Endothelial cell of umbilical vein (primary cell): Measurements from ENCODE around the gene MRPL16. TPM values are rescaled to one million over a fixed set of nuclear protein-coding genes. Genes with fewer than 3 reads are reported as not detected.

ENCODE experiments used
- BruUV-seq: library from RNA; stranded (reverse); fragments of 400-500 nt; replicated peaks from 2 replicates; lab custom pipeline; 2021; lab: Mats Ljungman, UMichigan
- CTCF ChIA-PET: fragments of 300-600, 350-600 bp; sonication (Branson Sonifier 250); formaldehyde crosslinking; loops from one replicate; lab custom pipeline; 2021; ENCODE audit warnings: antibody characterized with exemption, inconsistent platforms; lab: Charles Lee
- POLR2A ChIA-PET: fragments of 300-600, 350-600 bp; sonication (Branson Sonifier 250); formaldehyde crosslinking; loops from one replicate; lab custom pipeline; 2021; ENCODE audit warnings: antibody characterized with exemption, inconsistent platforms; lab: Charles Lee
- DNase-seq: peaks from one replicate; pipeline ENCODE4 v3.0.0-alpha.2; 2011; ENCODE audit warnings: low read depth, low spot score
- FAIRE-seq: peaks from 2 replicates; lab custom pipeline; 2011; peaks lifted over from hg19 to GRCh38; lab: Jason Lieb, UNC
- H2AFZ ChIP-seq: 2 replicates; pipeline ENCODE4 v1.6.0; 2012; ENCODE audit warnings: low read depth, low read length, control low read depth, inconsistent platforms
- H3K27ac ChIP-seq: 2 replicates; pipeline ENCODE4 v1.5.1; 2011; ENCODE audit warnings: low read depth, mild to moderate bottlenecking, control low read depth, low read length, moderate library complexity; ENCODE audit not compliant: insufficient read depth
- H3K27me3 ChIP-seq, 2 experiments: 2 replicates each; pipeline versions ENCODE4 v1.6.0 to v1.6.1; 2011; ENCODE audit warnings: low read length in 2 of 2, mixed read lengths in 1 of 2; ENCODE audit not compliant: control insufficient read depth in 2 of 2, insufficient read depth in 2 of 2
- H3K36me3 ChIP-seq, 2 experiments: 2 replicates in 1 of 2; 3 replicates in 1 of 2; pipeline ENCODE4 v1.5.1; 2011; ENCODE audit warnings: low read length in 2 of 2, mild to moderate bottlenecking in 1 of 2, moderate library complexity in 1 of 2; ENCODE audit not compliant: control insufficient read depth in 2 of 2, insufficient read depth in 2 of 2; ENCODE audit errors: extremely low read depth in 1 of 2
- H3K4me1 ChIP-seq: 3 replicates; pipeline ENCODE4 v1.5.1; 2011; ENCODE audit warnings: mild to moderate bottlenecking, low read length; ENCODE audit not compliant: control insufficient read depth, insufficient read depth; ENCODE audit errors: extremely low read depth
- H3K4me2 ChIP-seq: 2 replicates; pipeline ENCODE4 v1.6.1; 2011; ENCODE audit warnings: low read length, control low read depth, mixed read lengths; ENCODE audit not compliant: insufficient read depth
- H3K4me3 ChIP-seq, 3 experiments: fragments of 200-600 bp in 1 of 3; sonication (generic), shearing (Covaris generic) in 1 of 3; replicated peaks in 1 of 3; 2 replicates each; pipeline ENCODE4 v1.5.1; 2011 to 2016; ENCODE audit warnings: control low read depth in 3 of 3, low read length in 3 of 3, mild to moderate bottlenecking in 2 of 3, inconsistent platforms in 1 of 3, low read depth in 1 of 3, moderate library complexity in 1 of 3; ENCODE audit not compliant: insufficient read depth in 1 of 3
- H3K79me2 ChIP-seq: 2 replicates; pipeline ENCODE4 v1.6.0; 2012; ENCODE audit warnings: low read length, inconsistent platforms; ENCODE audit not compliant: control insufficient read depth, insufficient read depth
- H3K9ac ChIP-seq: replicated peaks from 2 replicates; pipeline ENCODE3; 2011; ENCODE audit warnings: low read length, control low read depth; ENCODE audit not compliant: insufficient read depth; ENCODE audit errors: extremely low read depth
- H3K9me1 ChIP-seq: replicated peaks from 3 replicates; pipeline ENCODE4 v1.6.0; 2011; ENCODE audit warnings: mild to moderate bottlenecking, low read length; ENCODE audit not compliant: control insufficient read depth, insufficient read depth; ENCODE audit errors: extremely low read depth
- H3K9me3 ChIP-seq: replicated peaks from 2 replicates; pipeline ENCODE4 v1.5.1; 2012; ENCODE audit warnings: low read length, inconsistent platforms; ENCODE audit not compliant: control insufficient read depth, insufficient read depth
- H4K20me1 ChIP-seq: replicated peaks from 2 replicates; pipeline ENCODE3; 2011; ENCODE audit warnings: mild to moderate bottlenecking, low read length; ENCODE audit not compliant: control insufficient read depth, insufficient read depth; ENCODE audit errors: extremely low read depth
- CTCF ChIP-seq, 2 donors: IDR thresholded peaks; 1 replicate in 1 of 2; 2 replicates in 1 of 2; pipeline ENCODE4 v1.5.1; 2011; ENCODE audit warnings: low read length in 2 of 2, mild to moderate bottlenecking in 2 of 2, moderate library complexity in 2 of 2, control low read depth in 1 of 2, inconsistent platforms in 1 of 2, low read depth in 1 of 2; ENCODE audit not compliant: insufficient read depth in 1 of 2; ENCODE audit errors: extremely low read depth in 1 of 2
- EZH2 ChIP-seq: IDR thresholded peaks from 2 replicates; pipeline ENCODE4 v1.6.1; 2012; ENCODE audit warnings: borderline replicate concordance, low read depth, mild to moderate bottlenecking, moderate library complexity, low read length, inconsistent platforms; ENCODE audit not compliant: severe bottlenecking
- FOS ChIP-seq: IDR thresholded peaks from 2 replicates; pipeline ENCODE4 v1.6.1; 2011; ENCODE audit warnings: mild to moderate bottlenecking, low read length, moderate library complexity, borderline replicate concordance; ENCODE audit not compliant: insufficient read depth
- MAX ChIP-seq: IDR thresholded peaks from 2 replicates; pipeline ENCODE4 v1.6.1; 2011; ENCODE audit not compliant: insufficient read depth, insufficient read length
- dilution Hi-C: fragments of 300-500 bp; cut with MboI; formaldehyde crosslinking; loops from one replicate; pipeline ENCODE4 v1.15.0; 2019; ENCODE audit warnings: low sequenced_read_pairs; ENCODE audit not compliant: extremely low pct_ligation_motif_present
- intact Hi-C: fragments of 100-400 bp; cut with micrococcal nuclease; formaldehyde crosslinking; loops from one replicate; pipeline ENCODE4 v1.10.0; 2022
- polyA plus RNA-seq, 4 experiments: library from polyadenylated mRNA; depleted of rRNA in 3 of 4; stranded (reverse) in 3 of 4; unstranded in 1 of 4; fragments of >200 nt; gene quantifications; 2 replicates each; pipeline versions ENCODE4 v1.2.1 to v1.2.3, GENCODE V29; 2011 to 2012; ENCODE audit warnings: missing spikeins in 1 of 4
- total RNA-seq: library from RNA; stranded (reverse); gene quantifications from 2 replicates; pipeline ENCODE4 v1.2.3, GENCODE V29; 2021

MRPL16 gene
- total and polyA plus RNA-seq, 2 donors (not counting 3 experiments of a cell fraction or from before 2014, with no cell fraction given): 63.9 to 84.0 TPM

GRCh38 chr11:59792507-59792906, 18.1 kb downstream of the MRPL16 start:
- ChIA-PET POLR2A (no interaction called here), CTCF (interaction anchor here (2.0 kb wide), 1 partner anchor 9 kb away, joined by 7 read pairs; no protein-coding TSS in a partner anchor)
- Histone ChIP-seq H3K9me3 (no peaks in the 10 kb centered on the region), H3K4me2 (no peak overlapping the region), H3K4me3 (no peak overlapping the region), H3K9ac (no peak overlapping the region), H3K27ac (no peak overlapping the region), H2AFZ (no peak overlapping the region), H4K20me1 (no peaks in the 10 kb centered on the region), H3K4me1 (peaks cover 13% of the 10 kb centered on the region), H3K79me2 (no peaks in the 10 kb centered on the region), H3K27me3 (no peaks in the 10 kb centered on the region), H3K36me3 (peaks cover 8 to 52% of the 10 kb centered on the region in 2 experiments), H3K9me1 (no peaks in the 10 kb centered on the region)
- dilution Hi-C loops (no loop called here), intact Hi-C loops (no loop called here)
- no TSS peak for BruUV-seq
- no peak for TF ChIP-seq FOS
- DNase-seq (no peak), FAIRE-seq (no peak)

GRCh38 chr11:59791639-59792038, 18.9 kb downstream of the MRPL16 start:
- Histone ChIP-seq H3K4me3 (no peak overlapping the region), H3K27me3 (no peaks in the 10 kb centered on the region), H3K79me2 (no peaks in the 10 kb centered on the region), H3K4me2 (no peak overlapping the region), H2AFZ (no peak overlapping the region), H3K36me3 (peaks cover 6 to 50% of the 10 kb centered on the region in 2 experiments), H3K9ac (no peak overlapping the region), H3K27ac (no peak overlapping the region), H4K20me1 (no peaks in the 10 kb centered on the region), H3K9me3 (no peaks in the 10 kb centered on the region), H3K4me1 (peaks cover 20% of the 10 kb centered on the region), H3K9me1 (no peaks in the 10 kb centered on the region)
- intact Hi-C loops (no loop called here), dilution Hi-C loops (no loop called here)
- DNase-seq: no peak
- CTCF ChIA-PET: interaction anchor here (2.0 kb wide), 1 partner anchor 10 kb away, joined by 7 read pairs; no protein-coding TSS in a partner anchor
- POLR2A ChIA-PET: no interaction called here
- BruUV-seq: no TSS peak
- FAIRE-seq: no peak
- no peak for TF ChIP-seq MAX
- TF ChIP-seq CTCF (IDR thresholded peaks at IDR 0.05; ENCODE audit: extremely low read depth in 1 of 2, insufficient read depth in 1 of 2, low read depth in 1 of 2, low read length in 2 of 2): no peak
- TF ChIP-seq EZH2: no peak
